ENCODE results near the gene DOCK10. TPM values are rescaled to one million over a fixed set of nuclear protein-coding genes. Genes with fewer than 3 reads are reported as not detected.

The DOCK10 gene
- polyA plus RNA-seq, 3 donors: 8.5 to 10.7 (median 10.6) TPM

- DNase-seq: no peak
Observed at GRCh38 chr2:224716921-224717320, 325.3 kb downstream of the DOCK10 start.

- DNase-seq: no peak
Observed at GRCh38 chr2:224716201-224716600, 326.1 kb downstream of the DOCK10 start, which contains the start of gene CCDC195. Gene CCDC195, minus strand, starts transcription at chr2:224716365. Its CDS starts 0 bp downstream, at chr2:224716365.
